ENCODE results near the gene TNFRSF14. TPM values are rescaled to one million over a fixed set of nuclear protein-coding genes. Genes with fewer than 3 reads are reported as not detected.

Gene TNFRSF14
- total and polyA plus RNA-seq, 2 donors (not counting 1 experiment from before 2014, with no cell fraction given), result 239 to 427 TPM

DNA sequence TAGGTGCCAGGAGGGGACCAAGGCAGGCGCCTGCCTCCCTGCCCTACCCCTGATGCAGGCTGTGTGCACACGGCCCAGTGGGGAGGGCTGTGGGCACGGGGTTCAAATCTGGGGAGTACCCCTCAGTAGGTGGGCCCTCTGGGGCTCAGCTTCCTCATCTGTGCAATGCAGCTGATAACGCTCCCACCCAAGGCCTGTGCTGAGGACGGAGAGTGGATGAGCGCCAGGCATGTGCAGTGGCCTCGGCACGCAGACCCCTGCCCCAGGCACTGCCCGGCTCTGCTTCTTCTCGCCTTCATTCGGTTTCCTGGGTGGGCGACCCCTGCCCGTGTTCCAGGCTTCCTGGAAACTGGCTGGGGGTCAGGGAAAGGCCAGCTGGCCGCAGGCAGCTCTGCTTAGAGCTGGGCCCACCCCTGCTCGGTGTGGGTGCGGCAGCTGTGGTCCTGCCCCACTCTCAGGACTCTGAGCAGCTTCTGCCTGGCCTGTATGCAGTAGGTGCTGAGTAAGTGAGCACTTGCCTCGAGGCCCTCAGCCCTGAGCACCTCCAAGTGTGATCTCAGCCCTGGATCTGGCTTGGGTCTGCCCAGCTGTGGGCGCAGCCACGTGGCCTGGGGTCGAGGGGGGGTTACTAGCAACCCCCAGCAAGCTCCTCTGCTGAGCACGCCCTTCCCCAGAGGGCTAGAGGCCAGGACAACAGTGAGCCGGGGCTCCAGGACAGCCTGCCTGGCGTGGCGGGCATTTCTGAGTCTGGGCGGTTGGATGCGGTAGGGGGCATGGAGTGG is 11.9 kb upstream of the TNFRSF14 start:
- H3K4me3 Mint-ChIP-seq, result no peak overlapping the region
- DNase-seq (peak; percentile 40), ATAC-seq (ENCODE audit: low read depth) (no peak)
- Histone ChIP-seq H3K79me2 (ENCODE audit: control insufficient read depth, insufficient read depth, low read length) (no peaks in the 10 kb centered on the region), H4K20me1 (ENCODE audit: control insufficient read depth, insufficient read depth, low read length, poor library complexity, severe bottlenecking) (peaks cover 7% of the 10 kb centered on the region), H3K4me1 (ENCODE audit: control insufficient read depth in 2 of 2, insufficient read depth in 2 of 2, low read length in 2 of 2) (peaks cover 20 to 33% of the 10 kb centered on the region in 2 donors), H3K9me3 (ENCODE audit: control extremely low read depth in 1 of 3, control insufficient read depth in 2 of 3, insufficient read depth in 1 of 3, low read length in 2 of 3) (no peaks in the 10 kb centered on the region), H3K27ac (ENCODE audit: low read length in 2 of 2) (no peak overlapping the region), H3K36me3 (replicated peaks in 1 of 2; ENCODE audit: control extremely low read depth in 1 of 2, control insufficient read depth in 1 of 2, extremely low read depth in 1 of 2, insufficient read depth in 2 of 2, low read length in 1 of 2) (no peaks in the 10 kb centered on the region), H3K4me3 (ENCODE audit: control extremely low read depth in 1 of 5, extremely low read depth in 1 of 5, insufficient read depth in 1 of 5, low read depth in 2 of 5, low read length in 4 of 5) (no peak overlapping the region), H2AFZ (ENCODE audit: insufficient read depth, low read depth, low read length, poor library complexity, severe bottlenecking) (no peak overlapping the region), H3K9ac (ENCODE audit: low read length) (no peak overlapping the region), H3K27me3 (replicated peaks in 1 of 4; ENCODE audit: control extremely low read depth in 1 of 4, control insufficient read depth in 3 of 4, insufficient read depth in 4 of 4, low read length in 3 of 4) (peaks cover 0 to 27% (median 2%) of the 10 kb centered on the region in 4 experiments), H3K4me2 (replicated peaks; ENCODE audit: low read depth, low read length, poor library complexity, severe bottlenecking) (no peak overlapping the region)
- WGBS (ENCODE audit: insufficient coverage), result 82% methylated on average over 26 of the region's 26 CpGs
- H3K9me3 Mint-ChIP-seq (ENCODE audit: insufficient read depth), result no peaks in the 10 kb centered on the region
- intact Hi-C loops (cut with micrococcal nuclease), result no loop called here
- H3K4me1 Mint-ChIP-seq, result peaks cover 21% of the 10 kb centered on the region
- H3K27me3 Mint-ChIP-seq, result peaks cover 6% of the 10 kb centered on the region
- CTCF ChIA-PET, result interaction anchor here (1.0 to 2.7 kb wide), 3 partner anchors 12 to 349 kb away, joined by 3 to 8 read pairs (median 5); partner anchors contain the start of genes FAAP20 and TNFRSF14
- POLR2A ChIA-PET, result interaction anchor here (0.6 to 6.1 kb wide), 6 partner anchors 13 to 130 kb away, joined by 3 to 88 read pairs (median 4); partner anchors contain the start of genes PANK4 and PRXL2B
- TF ChIP-seq, protein P1, sequence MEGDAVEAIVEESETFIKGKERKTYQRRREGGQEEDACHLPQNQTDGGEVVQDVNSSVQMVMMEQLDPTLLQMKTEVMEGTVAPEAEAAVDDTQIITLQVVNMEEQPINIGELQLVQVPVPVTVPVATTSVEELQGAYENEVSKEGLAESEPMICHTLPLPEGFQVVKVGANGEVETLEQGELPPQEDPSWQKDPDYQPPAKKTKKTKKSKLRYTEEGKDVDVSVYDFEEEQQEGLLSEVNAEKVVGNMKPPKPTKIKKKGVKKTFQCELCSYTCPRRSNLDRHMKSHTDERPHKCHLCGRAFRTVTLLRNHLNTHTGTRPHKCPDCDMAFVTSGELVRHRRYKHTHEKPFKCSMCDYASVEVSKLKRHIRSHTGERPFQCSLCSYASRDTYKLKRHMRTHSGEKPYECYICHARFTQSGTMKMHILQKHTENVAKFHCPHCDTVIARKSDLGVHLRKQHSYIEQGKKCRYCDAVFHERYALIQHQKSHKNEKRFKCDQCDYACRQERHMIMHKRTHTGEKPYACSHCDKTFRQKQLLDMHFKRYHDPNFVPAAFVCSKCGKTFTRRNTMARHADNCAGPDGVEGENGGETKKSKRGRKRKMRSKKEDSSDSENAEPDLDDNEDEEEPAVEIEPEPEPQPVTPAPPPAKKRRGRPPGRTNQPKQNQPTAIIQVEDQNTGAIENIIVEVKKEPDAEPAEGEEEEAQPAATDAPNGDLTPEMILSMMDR (IDR thresholded peaks at IDR 0.05), result no peak
- TF ChIP-seq EZH2 (IDR thresholded peaks at IDR 0.05; ENCODE audit: borderline replicate concordance, insufficient read depth, low read depth, low read length, poor library complexity, severe bottlenecking), result no peak
- H3K27ac Mint-ChIP-seq, result peak overlapping the region; percentile 41

Data from B cell (primary cell).